Nephron (organoid): Measurements from ENCODE around the gene ELF1.
A peak's percentile ranks its signal among the peaks of the same experiment; 100 is the strongest.
"Not testable (repeated sequence)": the region's sequence is repeated elsewhere in the genome, so short reads cannot be mapped to it uniquely, and the experiment has no call there.

Experiments
- H3K27ac Mint-ChIP-seq, 3 experiments: 2 replicates each; pipeline ENCODE4 v1.8.0; 2020; ENCODE audit warnings: mixed read lengths in 3 of 3, mild to moderate bottlenecking in 2 of 3, moderate library complexity in 1 of 3
- H3K27me3 Mint-ChIP-seq: 2 replicates; pipeline ENCODE4 v1.8.0; 2021; ENCODE audit warnings: low read depth, mild to moderate bottlenecking, moderate library complexity, mixed read lengths
- H3K36me3 Mint-ChIP-seq: 2 replicates; pipeline ENCODE4 v1.8.0; 2020; ENCODE audit warnings: low read depth, mixed read lengths
- H3K4me1 Mint-ChIP-seq: 2 replicates; pipeline ENCODE4 v1.8.0; 2020; ENCODE audit warnings: mixed read lengths
- H3K4me3 Mint-ChIP-seq, 3 experiments: 2 replicates each; pipeline ENCODE4 v1.8.0; 2020; ENCODE audit warnings: mild to moderate bottlenecking in 3 of 3, mixed read lengths in 3 of 3, moderate library complexity in 2 of 3
- H3K9me3 Mint-ChIP-seq: 2 replicates; pipeline ENCODE4 v1.8.0; 2020; ENCODE audit warnings: mixed read lengths
- CTCF ChIP-seq, 3 experiments: fragments of 200-600 bp; sonication (generic); IDR thresholded peaks; one replicate each; pipeline ENCODE4 v1.5.0; 2021; ENCODE audit warnings: antibody characterized with exemption in 3 of 3; ENCODE audit not compliant: unreplicated experiment in 3 of 3

The ELF1 gene

DNA sequence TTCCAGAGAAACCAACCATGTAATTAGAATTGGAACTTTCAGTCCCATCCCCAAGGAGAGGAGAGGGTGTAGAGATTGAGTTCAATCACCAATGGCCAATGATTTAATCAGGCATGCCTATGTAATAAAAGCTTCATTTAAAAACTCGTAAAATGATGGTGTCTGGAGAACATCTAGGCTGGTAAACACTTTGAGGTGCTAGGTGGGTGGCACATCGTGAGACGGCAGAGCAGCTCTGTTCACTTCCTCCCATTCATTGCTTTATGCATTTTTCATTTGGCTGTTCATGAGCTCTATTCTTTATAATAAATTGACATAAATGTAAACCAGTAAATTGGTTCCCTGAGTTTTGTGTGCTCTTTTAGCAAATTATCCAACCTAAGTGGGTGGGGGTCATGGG is 90.1 kb downstream of the ELF1 start:
- no peaks in the 10 kb centered on the region for H3K27me3 Mint-ChIP-seq
- no peak for TF ChIP-seq CTCF (IDR thresholded peaks at IDR 0.05; ENCODE audit: unreplicated experiment in 3 of 3)
- H3K9me3 Mint-ChIP-seq: no peaks in the 10 kb centered on the region
- H3K27ac Mint-ChIP-seq: no peak overlapping the region
- no peaks in the 10 kb centered on the region for H3K4me1 Mint-ChIP-seq
- H3K36me3 Mint-ChIP-seq: peaks cover 19% of the 10 kb centered on the region
- no peak overlapping the region for H3K4me3 Mint-ChIP-seq

DNA sequence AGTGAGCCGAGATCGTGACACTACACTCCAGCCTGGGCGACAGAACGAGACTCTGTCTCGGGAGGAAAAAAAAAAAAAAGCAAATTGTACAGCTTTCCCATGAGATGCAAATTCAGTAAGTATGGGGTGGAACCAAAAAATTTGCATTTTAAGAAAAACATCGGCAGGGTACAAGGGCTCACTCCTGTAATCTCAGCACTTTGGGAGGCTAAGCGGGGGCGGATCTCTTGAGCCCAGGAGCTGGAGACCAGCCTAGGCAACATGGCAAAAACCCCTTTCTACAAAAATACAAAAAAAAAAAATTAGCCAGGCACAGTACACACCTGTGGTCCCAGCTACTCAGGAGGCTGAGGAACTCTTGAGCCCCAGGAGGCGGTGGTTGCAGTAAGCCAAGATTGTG is 91.2 kb downstream of the ELF1 start:
- H3K9me3 Mint-ChIP-seq: no peaks in the 10 kb centered on the region
- no peak overlapping the region for H3K4me3 Mint-ChIP-seq
- TF ChIP-seq CTCF (IDR thresholded peaks at IDR 0.05; ENCODE audit: unreplicated experiment in 3 of 3): no peak
- H3K27ac Mint-ChIP-seq: no peak overlapping the region
- H3K27me3 Mint-ChIP-seq: no peaks in the 10 kb centered on the region
- H3K4me1 Mint-ChIP-seq: no peaks in the 10 kb centered on the region
- H3K36me3 Mint-ChIP-seq: peaks cover 9% of the 10 kb centered on the region

GRCh38 chr13:40923867-40924266 is 95.2 kb downstream of the ELF1 start:
- Mint-ChIP-seq H3K4me3 (no peak overlapping the region), H3K27me3 (no peaks in the 10 kb centered on the region)

GRCh38 chr13:40922437-40923040 is 96.6 kb downstream of the ELF1 start:
- peaks cover 9% of the 10 kb centered on the region for H3K4me1 Mint-ChIP-seq
- H3K4me3 Mint-ChIP-seq: peak overlapping the region; percentile 78 to 82 (median 79)
- H3K9me3 Mint-ChIP-seq: no peaks in the 10 kb centered on the region
- H3K27me3 Mint-ChIP-seq: no peaks in the 10 kb centered on the region
- H3K36me3 Mint-ChIP-seq: no peaks in the 10 kb centered on the region
- H3K27ac Mint-ChIP-seq: peak overlapping the region; percentile 72 to 96 (median 87)
- TF ChIP-seq CTCF (IDR thresholded peaks at IDR 0.05; ENCODE audit: unreplicated experiment in 3 of 3): no peak

More at GRCh38 chr13:40923867-40924266, 95.2 kb downstream of the ELF1 start:
- TF ChIP-seq CTCF (IDR thresholded peaks at IDR 0.05; ENCODE audit: unreplicated experiment in 3 of 3): no peak
- Mint-ChIP-seq H3K4me1 (peaks cover 9% of the 10 kb centered on the region), H3K27ac (no peak overlapping the region), H3K9me3 (no peaks in the 10 kb centered on the region), H3K36me3 (no peaks in the 10 kb centered on the region)

DNA sequence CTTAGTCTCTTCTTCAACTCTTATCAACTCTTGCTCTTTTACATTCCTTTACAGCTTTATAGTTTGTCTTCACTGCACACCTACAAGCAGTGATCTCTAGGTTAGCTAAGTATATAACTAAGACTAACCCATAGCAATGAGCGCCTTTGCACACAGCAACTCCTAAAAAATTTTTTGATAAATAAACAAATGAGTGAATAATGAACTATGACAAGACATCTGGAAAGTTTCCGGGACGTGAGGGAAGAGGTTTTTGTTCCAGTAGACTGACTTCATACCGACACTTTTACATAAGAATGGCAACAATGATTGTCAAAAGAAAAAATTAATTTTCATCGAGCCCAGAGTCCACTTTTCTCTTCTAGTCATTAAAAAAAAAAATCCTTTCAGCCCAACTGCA is 98.3 kb downstream of the ELF1 start:
- Mint-ChIP-seq H3K36me3 (no peaks in the 10 kb centered on the region), H3K9me3 (no peaks in the 10 kb centered on the region), H3K4me3 (peak overlapping the region; percentile 92 to 97 (median 93)), H3K4me1 (peaks cover 9% of the 10 kb centered on the region), H3K27me3 (no peaks in the 10 kb centered on the region), H3K27ac (peak overlapping the region; percentile 96 to 99 (median 98))
- no peak for TF ChIP-seq CTCF (IDR thresholded peaks at IDR 0.05; ENCODE audit: unreplicated experiment in 3 of 3)

DNA sequence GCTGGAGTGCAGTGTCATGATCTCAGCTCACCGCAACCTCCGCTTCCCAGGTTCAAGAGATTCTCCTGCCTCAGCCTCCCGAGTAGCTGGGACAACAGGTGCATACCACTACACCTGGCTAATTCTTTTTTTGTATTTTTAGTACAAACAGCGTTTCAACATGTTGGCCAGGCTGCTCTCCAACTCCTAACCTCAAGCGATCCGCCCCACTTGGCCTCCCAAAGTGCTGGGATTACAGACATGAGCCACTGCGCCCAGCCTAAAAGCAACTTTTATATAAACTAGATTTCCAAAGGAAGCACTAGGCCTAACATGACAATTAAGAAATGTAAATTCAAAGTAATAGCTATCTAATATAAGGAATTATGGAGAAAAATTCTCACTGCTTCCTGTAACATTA is 99.2 kb downstream of the ELF1 start:
- H3K4me1 Mint-ChIP-seq, H3K36me3 Mint-ChIP-seq, H3K27me3 Mint-ChIP-seq, H3K9me3 Mint-ChIP-seq: not testable (repeated sequence)
- peak overlapping the region in 2 of 3 experiments; percentile 96 to 99 for H3K27ac Mint-ChIP-seq
- H3K4me3 Mint-ChIP-seq: peak overlapping the region in 1 of 3 experiments; percentile 93
